K562 (cell line): Measurements from ENCODE around the gene NOP10. TPM values are rescaled to one million over a fixed set of nuclear protein-coding genes. Genes with fewer than 3 reads are reported as not detected.

Source experiments
- CBFB ChIP-seq: sonication (generic); formaldehyde crosslinking; IDR thresholded peaks from 2 replicates; pipeline ENCODE4 v1.4.0; 2020; ENCODE audit warnings: mild to moderate bottlenecking, missing genetic modification reagents
- FOXP1 ChIP-seq: sonication (generic); formaldehyde crosslinking; IDR thresholded peaks from 2 replicates; pipeline ENCODE4 v1.8.0; 2022; ENCODE audit warnings: mild to moderate bottlenecking, missing genetic modification reagents
- GTF2F1 ChIP-seq: IDR thresholded peaks from 2 replicates; pipeline ENCODE4 v1.6.1; 2011; ENCODE audit warnings: low read depth, low read length, improper control_type of control experiment
- KLF10 ChIP-seq: fragments of 250-450 bp; sonication (Bioruptor Pico); IDR thresholded peaks from 2 replicates; pipeline ENCODE4 v1.6.1; 2021; ENCODE audit warnings: matching md5 sums
- NFYB ChIP-seq: IDR thresholded peaks from 2 replicates; pipeline ENCODE4 v1.6.1; 2011; ENCODE audit warnings: mild to moderate bottlenecking, moderate library complexity; ENCODE audit not compliant: insufficient read length; ENCODE audit errors: extremely low read depth
- NR3C1 ChIP-seq: sonication (generic); formaldehyde crosslinking; IDR thresholded peaks from 2 replicates; pipeline ENCODE4 v1.8.1; 2022; ENCODE audit warnings: missing genetic modification reagents
- SMAD2 ChIP-seq: fragments of 150-350 bp; IDR thresholded peaks from 2 replicates; pipeline ENCODE4 v1.6.1; 2014; ENCODE audit warnings: low read depth, mild to moderate bottlenecking, low read length
- TCF3 ChIP-seq: sonication (generic); formaldehyde crosslinking; IDR thresholded peaks from 2 replicates; pipeline ENCODE4 v1.4.0; 2020; ENCODE audit warnings: mild to moderate bottlenecking, missing genetic modification reagents
- ZNF197 ChIP-seq: fragments of 200-800 bp; sonication (Bioruptor generic); IDR thresholded peaks from 2 replicates; pipeline ENCODE4 v1.6.1; 2016; ENCODE audit warnings: low read depth, missing genetic modification characterization, missing compliant biosample characterization
- ZNF280A ChIP-seq: fragments of 450-650 bp; IDR thresholded peaks from 2 replicates; pipeline ENCODE4 v1.6.1; 2018; ENCODE audit warnings: mild to moderate bottlenecking, low read depth; ENCODE audit not compliant: partially characterized antibody
- ZNF407 ChIP-seq: fragments of 450-650 bp; IDR thresholded peaks from 2 replicates; pipeline ENCODE4 v1.6.1; 2016; ENCODE audit warnings: low read depth
- ZNF830 ChIP-seq: fragments of 250-450 bp; sonication (Bioruptor Pico); IDR thresholded peaks from 2 replicates; pipeline ENCODE4 v1.5.0; 2021; ENCODE audit warnings: mild to moderate bottlenecking
- ZSCAN32 ChIP-seq: fragments of 450-650 bp; formaldehyde crosslinking; IDR thresholded peaks from 2 replicates; pipeline ENCODE4 v1.4.0; 2020; ENCODE audit warnings: mild to moderate bottlenecking, moderate library complexity
- polyA plus RNA-seq, 8 experiments: library from polyadenylated mRNA; depleted of rRNA in 4 of 8; stranded (reverse) in 5 of 8; unstranded in 3 of 8; fragments of >200 nt; fragmentation: Nextera tagmentation in 2 of 8; fragmentation: Illumina TruSeq in 1 of 8; extraction: Ambion mirVana in 2 of 8; extraction: Trizol in 1 of 8; gene quantifications; 2 replicates each; pipeline versions ENCODE4 v1.2.1 to v1.2.3, GENCODE V29; 2011 to 2014; ENCODE audit warnings: inconsistent platforms in 1 of 8, missing spikeins in 1 of 8
- total RNA-seq, 7 experiments: library from RNA; depleted of rRNA in 6 of 7; stranded (reverse); fragments of >200 nt in 6 of 7; fragmentation: Illumina TruSeq in 2 of 7; extraction: Trizol in 2 of 7; gene quantifications; 2 replicates each; pipeline versions ENCODE4 v1.2.1 to v1.2.3, GENCODE V29; 2011 to 2021; ENCODE audit warnings: low replicate concordance in 1 of 7
- TF ChIP-seq, protein P1 (sequence below), 2 experiments: IDR thresholded peaks; 2 replicates each; pipeline ENCODE4 v1.6.1; 2011; ENCODE audit warnings: borderline replicate concordance in 1 of 2, control low read depth in 1 of 2, low read depth in 1 of 2, low read length in 1 of 2, mild to moderate bottlenecking in 1 of 2, mixed read lengths in 1 of 2, moderate library complexity in 1 of 2; ENCODE audit not compliant: insufficient read depth in 1 of 2, insufficient read length in 1 of 2, poor library complexity in 1 of 2, severe bottlenecking in 1 of 2; ENCODE audit errors: extremely low read depth in 1 of 2

NOP10 gene
- total and polyA plus RNA-seq, 9 of the 15 experiments (the other 6 are each of a cell fraction or from before 2014, with no cell fraction given), result 250 to 1,663 (median 449) TPM

DNA sequence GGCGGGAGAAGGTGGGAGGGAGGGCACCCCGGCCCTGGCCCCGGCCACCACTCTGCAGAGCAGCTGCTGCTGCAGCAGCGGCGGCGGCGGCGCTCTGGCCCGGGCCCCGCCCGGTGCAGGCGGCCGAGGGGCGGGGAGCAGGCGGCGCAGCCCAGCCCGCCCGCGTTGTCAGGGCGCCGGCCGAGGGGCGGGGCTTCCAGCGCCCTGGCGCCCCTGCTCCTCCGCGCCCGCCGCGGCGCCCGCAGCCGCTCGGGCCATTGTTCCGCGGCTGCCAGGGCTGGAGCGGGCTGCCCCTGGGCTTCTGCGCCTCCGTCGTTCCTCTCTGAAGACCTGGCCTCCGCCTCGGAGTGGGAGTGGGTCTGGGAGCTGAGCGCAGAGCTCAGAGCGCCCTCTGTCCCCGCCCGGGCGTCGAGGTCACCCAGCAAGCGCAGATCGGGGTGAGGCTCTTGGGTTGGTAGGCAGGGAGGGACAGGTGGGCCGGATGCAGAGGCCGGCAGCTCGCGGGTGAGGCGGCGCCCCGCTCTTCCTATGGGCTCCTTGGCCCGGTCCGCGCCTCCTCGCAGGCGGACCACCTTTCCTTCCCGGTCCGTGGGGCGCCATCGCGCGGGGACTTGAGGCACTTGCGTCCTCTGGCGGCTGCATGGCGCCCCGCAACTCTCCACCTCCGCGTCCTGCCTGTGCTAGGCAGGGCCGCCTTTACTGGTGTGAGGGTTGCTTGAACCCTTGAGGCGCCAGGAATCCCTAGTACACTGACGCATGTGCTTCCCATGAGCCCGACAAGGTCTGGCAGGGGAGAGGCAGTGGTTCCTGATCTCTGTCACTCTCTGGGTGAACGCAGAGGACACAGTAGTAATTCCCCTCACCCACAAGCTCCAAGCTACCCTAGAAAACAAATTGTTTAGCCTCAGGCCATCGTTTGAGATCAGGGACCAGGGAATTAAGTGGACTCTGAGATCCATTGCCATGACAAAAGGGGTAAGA lies 24.5 kb upstream of the NOP10 start, which contains the start of gene LPCAT4 (continued):
- TF ChIP-seq ZNF407 (no peak), ZNF197 (CRISPR knock-in tag) (no peak), ZNF280A (no peak), CBFB (CRISPR knock-in tag) (no peak), NR3C1 (CRISPR knock-in tag) (no peak), KLF10 (CRISPR knock-in tag) (no peak), ZSCAN32 (CRISPR knock-in tag) (no peak), NFYB (no peak), GTF2F1 (0 out of 2 replicates have a peak, but pooled peaks have one; percentile 17), TCF3 (CRISPR knock-in tag) (peak; percentile 32; the same call in 1 of the 2 replicates), SMAD2 (no peak), ZNF830 (CRISPR knock-in tag) (no peak), FOXP1 (CRISPR knock-in tag) (peak; percentile 86)
- TF ChIP-seq, protein P1, sequence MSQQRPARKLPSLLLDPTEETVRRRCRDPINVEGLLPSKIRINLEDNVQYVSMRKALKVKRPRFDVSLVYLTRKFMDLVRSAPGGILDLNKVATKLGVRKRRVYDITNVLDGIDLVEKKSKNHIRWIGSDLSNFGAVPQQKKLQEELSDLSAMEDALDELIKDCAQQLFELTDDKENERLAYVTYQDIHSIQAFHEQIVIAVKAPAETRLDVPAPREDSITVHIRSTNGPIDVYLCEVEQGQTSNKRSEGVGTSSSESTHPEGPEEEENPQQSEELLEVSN (IDR thresholded peaks at IDR 0.05; ENCODE audit: borderline replicate concordance in 1 of 2, extremely low read depth in 1 of 2, insufficient read depth in 1 of 2, insufficient read length in 1 of 2, low read depth in 1 of 2, low read length in 1 of 2, poor library complexity in 1 of 2, severe bottlenecking in 1 of 2), result peak; percentile 46 to 71
